Ramos (cell line): ENCODE results near the gene RWDD3.

Source experiments
- in situ Hi-C: fragments of 300-500 bp; cut with MboI; formaldehyde crosslinking; loops from one replicate; pipeline ENCODE4 v1.14.3; 2022; ENCODE audit warnings: low sequenced_read_pairs; ENCODE audit not compliant: unreplicated experiment

RWDD3 gene

DNA sequence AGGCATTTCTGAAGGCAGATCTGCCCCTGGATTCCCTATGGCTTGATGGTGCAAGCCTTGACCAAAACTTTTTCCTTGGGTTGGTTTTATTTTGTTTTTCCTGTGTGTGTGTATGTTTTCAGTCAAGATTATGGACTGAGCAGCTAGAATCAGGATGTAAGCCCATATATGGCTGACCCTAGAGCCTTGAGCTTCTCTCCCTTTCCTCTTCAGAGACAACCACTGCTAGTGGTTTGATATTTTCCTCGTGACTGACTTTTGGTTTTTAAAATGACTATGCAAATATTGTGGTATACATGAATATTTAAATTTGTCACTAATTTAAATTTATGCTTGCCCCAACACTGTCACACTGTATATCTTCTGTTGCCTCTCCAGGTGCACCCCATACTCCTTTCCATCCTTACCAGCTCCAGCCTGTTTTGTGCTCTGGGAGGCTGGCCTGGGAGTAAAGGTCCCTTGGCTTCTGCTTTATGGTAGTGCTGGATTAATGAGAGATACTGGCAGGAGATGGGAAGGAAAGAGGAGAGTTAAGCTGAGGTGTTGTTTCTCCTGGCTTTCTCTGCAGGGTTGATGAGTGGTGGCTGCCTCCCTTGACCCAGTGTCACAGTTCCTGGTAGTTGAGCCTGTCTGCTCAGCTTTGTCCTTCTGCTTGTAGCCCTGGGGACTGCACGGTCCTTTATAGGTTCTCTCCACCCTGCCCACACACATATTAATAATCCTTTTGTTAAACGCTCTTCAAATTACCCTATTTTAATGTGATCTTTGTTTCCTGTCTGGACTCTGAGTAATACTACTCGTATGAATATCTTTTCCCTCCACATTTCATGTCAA is 44.4 kb downstream of the RWDD3 start:
- in situ Hi-C loops = no loop called here

DNA sequence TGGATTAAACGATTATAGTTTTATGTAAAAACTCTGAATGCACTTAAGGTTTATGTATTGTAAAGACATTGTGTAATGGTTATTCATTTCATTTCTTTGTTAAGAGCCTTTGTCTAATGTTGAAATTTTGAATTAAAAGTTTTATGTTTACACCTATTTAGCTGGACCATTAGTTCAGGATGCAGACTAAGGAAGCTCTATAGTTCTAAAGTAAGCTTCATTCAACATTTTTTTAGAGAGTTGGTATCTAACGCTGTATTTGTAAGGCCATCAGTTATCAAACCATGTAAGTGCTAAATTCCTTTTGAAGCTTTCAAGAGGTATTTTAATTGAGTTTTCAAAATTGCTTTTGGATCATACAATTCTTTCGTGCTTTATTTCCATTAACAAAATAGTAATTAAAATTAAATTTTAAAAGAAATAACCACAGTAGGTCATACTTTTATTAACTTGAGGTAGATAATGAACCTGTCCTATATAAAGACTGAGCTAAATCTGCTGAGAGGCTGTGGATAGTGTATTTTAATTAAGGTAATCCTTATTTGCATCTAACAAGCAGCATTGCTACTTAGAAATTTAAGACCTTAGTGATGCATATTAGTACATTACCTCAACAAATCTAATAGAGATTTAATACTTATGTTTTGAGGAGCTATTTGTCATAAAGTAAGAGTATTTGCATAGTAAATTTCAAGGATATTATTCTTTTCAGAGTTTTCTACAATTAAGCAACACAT is 47.9 kb downstream of the RWDD3 start:
- in situ Hi-C loops = no loop called here

DNA sequence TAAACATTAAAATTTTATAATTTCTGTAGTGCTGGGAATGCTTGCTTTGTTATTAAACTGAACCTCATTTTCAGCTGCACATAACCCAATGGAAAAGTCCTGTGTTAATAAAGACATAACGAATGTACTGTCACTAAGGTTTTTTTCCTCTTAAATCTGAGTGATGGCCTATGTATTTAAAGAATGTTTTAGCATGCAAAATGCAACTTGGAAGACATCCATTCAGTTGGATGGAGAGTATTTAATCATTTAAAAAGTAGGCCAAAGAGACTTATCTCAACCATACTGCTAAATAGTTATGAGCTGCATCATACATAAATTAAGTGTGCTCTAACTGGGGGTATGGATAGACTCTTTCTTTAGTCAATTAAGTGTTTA is 48.5 kb downstream of the RWDD3 start:
- in situ Hi-C loops = no loop called here

DNA sequence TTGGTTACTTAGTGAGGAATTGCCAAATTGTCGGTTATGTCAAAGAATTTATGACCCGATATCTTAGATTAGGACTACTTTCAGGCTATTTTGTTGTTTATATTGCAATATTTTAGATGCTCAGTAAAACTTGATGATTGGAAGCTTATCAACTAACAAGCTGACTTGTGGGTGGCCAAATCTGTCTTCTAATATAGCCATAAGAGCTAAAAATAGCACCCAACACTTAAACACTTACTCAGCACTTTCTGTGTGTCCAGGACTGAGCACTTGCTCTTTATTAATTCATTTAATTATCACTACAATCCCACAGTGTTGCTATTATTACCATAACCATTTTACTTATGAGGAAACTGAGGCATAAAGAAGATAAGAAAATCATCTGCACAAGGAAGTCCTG is 50.4 kb downstream of the RWDD3 start:
- in situ Hi-C loops = no loop called here

DNA sequence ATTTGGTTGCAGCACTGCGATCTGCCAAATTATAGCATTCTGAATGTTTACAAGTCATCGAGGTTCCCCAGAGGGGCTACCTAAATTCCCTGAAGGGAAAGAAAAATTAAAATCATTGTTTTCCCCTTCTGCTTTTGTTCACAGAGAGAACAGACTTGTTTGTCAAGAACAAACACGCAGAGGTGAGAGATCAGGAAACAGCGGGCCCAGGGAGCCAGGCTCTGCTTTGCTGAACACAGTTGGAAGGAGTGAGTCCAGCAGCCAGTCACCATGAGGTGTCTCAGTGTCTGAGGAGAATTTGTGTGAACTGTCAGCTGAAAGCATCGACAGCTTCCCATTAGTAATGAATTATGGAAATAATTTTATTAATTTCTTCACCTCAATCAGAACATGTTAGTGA is 52.5 kb downstream of the RWDD3 start:
- in situ Hi-C loops = no loop called here

DNA sequence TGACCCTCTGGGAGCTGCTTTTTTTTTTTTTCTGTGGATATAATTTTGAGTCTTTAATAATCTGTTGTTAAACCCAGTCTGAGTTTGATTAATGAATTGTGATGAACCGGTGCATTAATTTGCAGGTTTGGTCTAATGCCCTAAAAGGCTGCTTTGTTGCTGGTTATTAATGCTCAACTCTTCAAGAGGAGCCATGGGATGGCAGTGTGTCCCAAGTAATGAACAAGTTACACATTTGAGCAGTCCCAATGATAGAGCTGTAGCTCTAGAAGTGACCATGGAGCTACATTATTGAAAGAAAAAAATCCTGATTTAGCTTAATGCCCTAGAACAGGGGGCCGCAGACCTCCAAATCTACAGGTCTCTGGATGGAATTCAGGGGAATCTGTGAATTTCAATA is 53.1 kb downstream of the RWDD3 start:
- in situ Hi-C loops = no loop called here

DNA sequence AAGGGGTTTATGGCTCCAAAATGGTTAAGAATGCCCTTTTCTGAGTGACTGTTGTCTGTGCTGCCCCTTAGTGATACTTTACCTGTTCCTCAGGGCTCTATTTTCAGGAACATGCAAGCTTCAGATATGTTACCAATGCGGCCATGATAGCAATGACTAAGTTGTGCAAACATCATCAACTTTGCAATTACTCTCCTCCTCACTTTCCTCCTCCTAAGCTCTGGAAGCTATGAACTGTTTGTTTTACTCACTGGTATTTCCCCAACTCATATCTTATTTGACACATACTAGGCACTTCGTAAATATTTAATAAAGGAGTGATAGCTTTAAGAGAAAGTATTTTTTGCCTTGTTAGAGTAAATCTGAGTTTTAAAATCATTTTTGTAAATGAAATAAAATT is 53.8 kb downstream of the RWDD3 start:
- in situ Hi-C loops = no loop called here
